Stimulated activated CD4-positive, alpha-beta T cell treated with anti-CD3 and anti-CD28 coated beads, Interleukin-1b, Interleukin-23, amount 100 ng/mL, for 48 hours (primary cell): ENCODE results near the gene MUC6.

ENCODE experiments used
- DNase-seq: peaks from one replicate; pipeline ENCODE4 v3.0.0-alpha.2; 2020

Gene MUC6

DNA sequence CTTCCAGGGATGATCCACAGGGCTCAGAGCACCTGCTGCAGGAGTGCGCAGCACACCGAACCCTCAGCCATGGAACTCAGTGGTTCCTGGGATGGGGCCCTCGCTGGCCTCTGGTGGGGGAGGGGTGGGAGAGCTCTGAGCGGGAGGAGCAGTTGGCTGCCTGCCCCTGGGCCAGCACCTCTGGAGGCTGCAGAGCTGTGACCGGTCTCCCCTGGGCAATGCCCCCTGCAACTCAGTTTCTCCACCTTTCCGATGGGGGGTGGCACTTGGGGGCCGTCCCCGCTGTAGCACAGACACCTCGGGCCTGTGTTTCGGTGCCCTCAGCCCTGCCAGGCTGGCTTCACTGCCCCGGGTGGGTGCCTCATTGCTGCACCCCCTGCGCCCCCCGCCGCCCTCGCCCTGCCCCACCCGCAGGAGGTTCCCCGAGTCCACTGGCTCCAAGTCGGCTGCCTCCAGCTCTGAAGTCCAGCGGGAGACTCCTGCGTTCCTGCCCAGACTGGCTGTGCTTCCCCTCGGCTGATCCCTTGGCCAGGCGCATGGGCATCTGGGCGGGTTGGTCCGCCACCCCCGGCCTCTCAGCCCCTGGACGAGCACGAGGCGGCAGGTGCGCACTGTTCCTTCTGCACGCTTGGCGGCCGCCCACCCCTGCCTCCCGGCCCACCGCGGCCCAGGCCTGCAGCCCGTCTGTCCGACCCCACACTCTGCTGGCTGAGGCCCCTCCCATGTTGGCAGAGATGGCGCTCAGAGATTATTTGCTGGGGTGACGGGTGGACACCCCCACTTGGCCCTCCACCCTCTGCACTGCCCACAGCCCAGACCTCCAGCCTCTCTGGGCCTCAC lies 1.8 kb downstream of the MUC6 start:
- DNase-seq, result no peak

- no peak for DNase-seq
Observed at GRCh38 chr11:1034001-1034400, 2.5 kb downstream of the MUC6 start.

GRCh38 chr11:1033016-1033798 lies 3.3 kb downstream of the MUC6 start:
- no peak for DNase-seq

GRCh38 chr11:1032310-1032891 lies 4.1 kb downstream of the MUC6 start:
- no peak for DNase-seq

- no peak for DNase-seq
Observed at GRCh38 chr11:1031121-1031899, 5.2 kb downstream of the MUC6 start.

DNA sequence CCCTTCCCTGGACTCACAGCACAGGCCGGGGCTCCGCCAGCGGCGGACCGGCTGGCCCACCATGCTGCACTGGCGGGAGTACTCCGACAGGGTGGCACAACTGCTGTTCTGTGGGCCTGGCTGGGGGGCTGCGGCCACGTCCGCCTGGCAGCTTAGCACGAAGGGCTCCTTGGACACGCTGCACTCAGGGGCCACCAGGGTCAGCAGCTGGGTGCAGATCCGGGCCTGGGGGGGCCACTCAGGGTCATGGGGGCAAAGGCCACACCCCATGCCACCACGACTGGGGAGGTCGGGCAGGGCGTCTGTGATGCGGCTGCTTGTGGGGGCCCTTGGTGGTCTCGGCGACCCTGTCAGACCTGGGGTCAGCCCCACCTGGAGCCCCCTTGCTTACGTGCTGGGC lies 6.0 kb downstream of the MUC6 start:
- DNase-seq, result no peak

DNA sequence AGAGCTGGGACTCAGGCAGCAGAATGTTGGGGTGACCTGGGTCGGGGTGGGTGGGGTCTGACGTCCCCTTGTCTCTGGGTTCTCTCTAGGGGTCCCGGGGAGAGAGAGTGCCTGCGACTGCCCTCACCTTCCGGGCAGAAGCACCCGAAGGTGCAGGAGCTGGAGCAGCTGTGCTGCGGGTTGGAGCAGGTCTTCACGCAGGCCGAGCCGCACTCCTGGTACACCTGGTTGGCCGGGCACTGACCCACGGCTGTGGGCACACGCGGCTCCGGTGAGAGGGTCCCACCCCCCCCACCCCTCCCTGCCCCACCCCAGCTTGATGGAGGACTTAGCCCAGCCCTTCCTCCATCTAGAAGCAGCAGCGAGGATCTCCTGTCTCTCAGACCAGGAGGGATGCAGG lies 6.4 kb downstream of the MUC6 start:
- no peak for DNase-seq

GRCh38 chr11:1029654-1030053 lies 6.9 kb downstream of the MUC6 start:
- no peak for DNase-seq

GRCh38 chr11:1029051-1029450 lies 7.5 kb downstream of the MUC6 start:
- no peak for DNase-seq

DNA sequence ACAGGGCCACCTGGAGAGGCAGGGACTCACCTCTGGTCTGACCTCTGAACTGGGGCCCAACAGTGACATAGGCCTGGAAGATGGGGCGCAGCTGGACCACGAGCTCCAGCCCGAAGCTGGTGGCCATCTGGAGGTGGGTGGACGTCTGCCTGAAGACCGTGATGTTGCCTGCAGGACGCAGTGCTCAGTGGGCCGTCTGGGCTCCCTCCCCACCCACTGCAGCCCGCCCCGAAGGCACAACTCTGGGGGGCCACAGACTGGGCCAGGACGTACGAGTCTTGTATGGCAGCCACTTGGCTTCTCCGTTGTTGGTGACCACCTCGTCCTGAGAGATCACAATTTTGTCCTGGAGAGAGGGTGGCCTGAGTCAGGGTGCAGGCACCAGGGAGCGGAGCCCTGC lies 7.9 kb downstream of the MUC6 start:
- no peak for DNase-seq

DNA sequence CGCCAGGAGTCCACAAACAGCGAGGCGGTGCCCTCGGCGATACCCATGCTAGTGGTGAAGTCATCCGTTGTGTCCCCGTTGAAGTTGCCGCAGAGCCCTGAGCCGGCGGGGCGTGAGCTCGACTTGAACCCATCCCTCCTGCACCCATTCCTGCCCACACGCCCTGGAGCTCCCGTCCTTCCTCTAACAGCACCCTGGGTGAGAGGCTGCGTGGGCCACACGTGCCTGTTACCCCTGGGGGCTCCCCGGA lies 8.3 kb downstream of the MUC6 start:
- DNase-seq, result no peak

DNA sequence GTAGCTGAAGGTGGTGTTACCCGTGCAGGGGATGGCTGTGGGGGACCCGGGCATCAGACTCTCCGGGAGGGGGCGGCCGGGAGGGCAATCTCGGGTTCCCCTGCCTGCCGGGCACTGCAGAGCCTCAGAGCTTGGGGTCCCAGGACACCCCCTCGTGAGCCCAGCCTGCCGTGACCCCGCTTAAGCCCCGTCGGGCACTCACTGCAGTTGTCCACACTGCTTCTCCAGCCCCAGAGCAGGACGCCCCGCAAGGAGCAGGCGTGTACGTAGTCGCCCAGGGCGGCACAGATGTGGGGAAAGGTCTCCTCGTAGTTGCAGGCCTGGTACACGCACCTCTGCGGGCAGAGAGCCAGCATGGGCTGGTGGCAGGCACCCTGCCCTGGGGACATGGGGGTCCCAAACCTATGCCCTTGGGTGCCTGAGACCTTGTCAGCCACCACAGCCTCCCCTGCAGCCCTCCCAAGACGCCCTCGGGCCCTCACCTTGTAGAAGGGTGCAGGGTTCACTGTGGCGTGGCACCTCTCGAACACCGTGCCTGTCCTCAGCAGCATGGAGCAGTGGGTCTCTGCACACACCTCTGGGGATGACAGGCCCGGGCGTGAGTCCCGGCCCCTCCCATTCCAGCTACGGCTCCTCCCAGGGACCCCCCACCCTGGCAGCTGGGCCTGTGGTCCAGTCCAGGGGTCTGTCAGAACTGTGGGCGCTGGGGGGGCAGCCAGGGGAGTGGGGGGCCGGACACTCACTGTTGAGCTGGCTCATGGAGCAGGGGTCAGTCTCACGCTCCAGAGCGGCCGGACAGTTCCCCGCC lies 8.8 kb downstream of the MUC6 start:
- no peak for DNase-seq

DNA sequence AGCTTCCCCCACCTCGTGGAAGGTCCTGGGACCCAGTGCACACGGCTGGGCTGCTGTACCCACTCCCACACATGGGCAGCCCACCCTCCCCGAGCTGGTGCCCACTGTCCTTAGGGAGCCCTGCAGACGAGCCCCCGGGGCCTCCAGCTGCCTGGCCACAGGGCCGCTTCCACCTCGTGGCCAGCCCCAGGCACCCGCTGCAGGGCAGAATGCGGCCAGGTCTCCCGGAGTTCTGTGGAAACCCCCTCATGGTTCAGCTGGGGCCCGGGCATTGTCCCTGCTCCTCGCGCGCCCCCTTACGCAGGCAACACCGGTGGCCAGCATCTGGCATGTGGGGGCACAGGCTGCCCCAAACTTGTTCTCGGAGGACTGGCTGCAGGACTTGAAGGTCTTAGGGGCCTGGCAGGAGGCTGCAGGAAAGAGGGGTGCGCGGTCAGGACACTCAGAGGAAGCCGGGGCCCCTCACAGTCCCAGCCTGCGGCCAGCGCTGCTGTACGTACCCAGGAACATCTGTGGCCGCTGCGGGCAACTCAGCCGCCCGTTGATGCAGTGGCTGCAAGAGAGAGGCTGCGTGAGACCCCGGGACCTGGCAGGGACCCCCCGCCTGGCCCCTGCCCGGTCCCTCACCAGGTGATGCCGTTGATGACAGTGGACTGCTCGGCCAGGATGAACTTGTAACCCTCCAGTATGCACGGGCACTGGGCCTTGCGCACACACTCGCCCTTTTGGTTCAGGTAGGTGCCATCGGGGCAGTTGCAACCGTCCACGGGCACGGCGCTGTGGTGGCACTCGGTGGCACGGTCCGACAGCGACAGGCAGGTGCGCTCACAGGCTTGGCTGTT lies 9.7 kb downstream of the MUC6 start:
- no peak for DNase-seq

DNA sequence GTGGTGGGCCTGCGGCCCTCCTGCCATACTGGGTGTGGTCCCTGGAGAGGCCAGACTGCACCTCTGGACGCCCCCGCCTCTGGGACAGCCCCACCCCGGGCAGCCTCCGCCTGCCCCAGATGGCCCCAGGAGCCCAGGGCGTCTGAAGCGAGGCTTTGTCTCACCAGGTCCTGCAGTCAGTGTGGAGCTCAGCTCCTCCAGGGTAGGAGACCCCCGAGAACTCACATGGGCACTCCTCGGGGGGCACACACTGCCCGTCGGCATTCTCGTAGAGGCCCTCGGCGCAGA lies 10.4 kb downstream of the MUC6 start:
- DNase-seq, result no peak

GRCh38 chr11:1025410-1026162 lies 10.9 kb downstream of the MUC6 start:
- DNase-seq, result no peak

GRCh38 chr11:1024597-1025409 lies 11.7 kb downstream of the MUC6 start:
- DNase-seq, result no peak

DNA sequence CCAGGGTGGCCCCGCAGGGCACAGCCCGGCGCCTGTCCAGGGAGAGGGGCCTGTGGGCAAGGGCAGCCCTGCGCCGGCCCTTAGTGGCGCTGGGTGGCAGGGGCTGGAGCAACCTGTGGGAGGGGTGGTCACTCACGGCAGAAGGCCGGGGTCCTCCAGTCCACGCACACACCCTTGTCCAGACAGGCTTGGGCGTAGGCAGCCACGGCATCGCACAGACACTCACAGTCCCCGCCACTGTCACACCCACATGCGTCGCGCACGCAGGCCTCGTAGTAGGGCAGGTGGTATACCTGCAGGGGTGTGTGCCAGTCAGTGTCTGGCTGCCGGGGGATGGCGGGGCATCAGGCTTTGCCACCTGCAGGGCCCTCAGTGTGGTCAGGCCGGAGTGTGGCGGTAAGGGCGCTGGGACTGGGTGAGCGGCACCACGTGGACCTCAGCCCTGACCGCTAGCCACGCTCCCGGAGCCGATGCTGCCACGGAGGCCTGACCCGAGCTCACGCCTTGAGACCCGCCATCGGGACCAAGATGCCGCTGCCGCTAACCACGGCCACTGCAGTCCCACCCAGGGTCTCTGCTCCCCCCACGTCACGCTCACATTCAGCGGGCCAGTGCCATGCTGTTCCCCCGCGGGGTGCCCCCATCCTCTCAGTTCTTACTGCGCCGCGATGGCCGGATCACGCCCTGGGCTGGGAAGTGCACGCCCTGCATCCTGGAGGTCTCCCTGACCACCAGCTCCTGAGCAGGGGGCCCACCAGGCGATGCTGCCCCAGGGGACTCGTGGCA lies 12.5 kb downstream of the MUC6 start:
- no peak for DNase-seq

GRCh38 chr11:1022908-1023810 lies 13.4 kb downstream of the MUC6 start:
- DNase-seq, result no peak
